NCI-H1092 treated with DMSO at 0.1 percent for 48 hours (cell line): ENCODE results near the gene PSTPIP1.
"Not testable (repeated sequence)": the region's sequence is repeated elsewhere in the genome, so short reads cannot be mapped to it uniquely, and the experiment has no call there.

Source experiments
- DNase-seq: peaks from one replicate; lab custom pipeline; 2025; lab: John Stamatoyannopoulos, UW

PSTPIP1 gene

DNA sequence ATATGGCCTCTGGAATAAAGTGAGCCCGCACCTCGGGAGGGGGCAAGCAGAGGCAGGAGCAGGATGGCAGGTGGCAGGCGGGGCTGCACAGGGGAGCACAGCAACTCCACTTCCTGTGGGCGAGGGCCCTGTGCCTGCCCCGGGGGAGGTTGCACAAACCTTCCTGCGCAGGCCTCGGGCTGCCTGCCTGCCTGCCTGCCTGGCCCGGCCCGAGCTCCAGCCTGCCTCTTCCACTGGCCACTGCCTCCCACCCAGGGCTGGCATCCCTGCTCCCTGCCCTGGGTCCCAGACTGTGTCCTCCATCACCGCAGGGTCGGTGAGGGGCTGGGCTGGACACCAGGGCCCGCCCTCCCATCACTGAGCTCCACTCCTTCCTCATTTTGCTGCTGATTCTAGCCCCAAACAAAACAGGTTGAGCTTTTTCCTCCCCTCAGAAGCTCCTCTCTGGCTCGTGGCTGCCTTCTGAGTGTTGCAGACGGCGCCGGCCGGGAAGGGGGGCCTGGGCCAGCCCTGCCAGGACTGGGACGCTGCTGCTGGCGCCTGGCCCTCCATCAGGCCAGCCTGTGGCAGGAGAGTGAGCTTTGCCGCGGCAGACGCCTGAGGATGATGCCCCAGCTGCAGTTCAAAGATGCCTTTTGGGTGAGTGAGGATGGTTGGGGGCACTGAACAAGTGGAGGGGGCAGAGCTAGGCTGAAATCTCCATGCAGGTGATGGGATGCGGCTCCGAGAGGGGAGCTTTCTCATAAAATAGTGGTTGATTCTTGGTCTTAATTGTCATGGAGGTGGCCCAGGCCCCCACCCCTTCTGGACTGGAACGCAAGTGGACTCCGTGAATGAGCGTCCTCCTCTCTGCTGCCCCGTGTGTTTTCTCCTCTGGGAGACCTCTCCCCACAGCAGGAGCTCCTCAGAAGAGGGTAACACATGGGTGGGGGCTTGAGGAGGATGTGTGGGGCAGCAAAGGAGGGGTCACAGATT, at the start of gene PSTPIP1:
PSTPIP1 (plus strand) TSS at position 156 of the 975 bp plus-strand sequence; CDS start at position 604, 448 bp downstream.
- DNase-seq = no peak

DNA sequence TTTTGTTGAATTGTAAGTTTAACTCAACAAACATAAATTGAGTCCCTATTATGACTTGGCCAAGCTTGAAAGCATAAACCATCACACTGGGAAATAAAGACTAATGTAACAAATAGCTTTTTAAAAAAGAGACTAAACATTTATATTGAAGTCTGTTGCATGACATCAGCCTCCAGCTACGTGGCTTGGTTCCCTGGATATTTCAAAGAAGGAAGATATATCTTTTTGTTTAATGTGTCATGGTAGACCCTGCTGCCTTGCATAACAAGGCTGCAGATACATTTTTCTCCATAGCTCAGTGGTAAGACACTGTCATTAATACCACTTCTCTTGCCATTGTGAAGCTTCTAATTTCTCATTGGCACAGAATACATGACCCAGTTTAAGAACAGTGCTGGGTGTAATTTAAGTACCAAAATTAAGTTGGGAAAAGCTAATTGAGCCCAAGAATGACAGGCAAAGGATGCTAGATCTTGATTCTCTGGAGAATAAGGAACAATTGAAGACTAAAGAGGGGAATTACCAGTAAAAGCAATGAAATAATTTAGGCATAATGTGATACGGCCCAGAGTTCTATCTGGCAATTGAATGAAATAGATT, 49.3 kb upstream of the PSTPIP1 start:
- no peak for DNase-seq

GRCh38 chr15:76947454-76947853, 47.5 kb upstream of the PSTPIP1 start:
- DNase-seq = no peak

DNA sequence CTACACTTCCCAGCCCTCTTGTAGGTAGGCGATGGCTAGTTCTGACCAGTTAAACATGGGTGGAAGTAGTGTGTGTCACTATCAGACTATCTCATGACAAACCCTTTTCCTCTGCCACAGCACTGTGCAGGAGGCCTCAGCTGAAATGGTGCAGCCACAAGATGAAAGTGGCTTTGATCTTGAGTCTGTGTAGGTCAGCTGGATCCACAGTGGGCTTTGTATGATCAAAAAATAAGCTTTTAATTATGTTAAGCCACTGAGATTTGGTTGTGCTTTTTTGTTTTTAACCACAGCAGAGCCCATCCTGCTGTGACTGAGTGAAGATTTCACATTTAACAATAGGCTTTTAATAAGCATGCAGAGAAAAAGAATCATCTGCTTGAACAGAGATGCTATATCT, 43.7 kb upstream of the PSTPIP1 start:
- DNase-seq = no peak

DNA sequence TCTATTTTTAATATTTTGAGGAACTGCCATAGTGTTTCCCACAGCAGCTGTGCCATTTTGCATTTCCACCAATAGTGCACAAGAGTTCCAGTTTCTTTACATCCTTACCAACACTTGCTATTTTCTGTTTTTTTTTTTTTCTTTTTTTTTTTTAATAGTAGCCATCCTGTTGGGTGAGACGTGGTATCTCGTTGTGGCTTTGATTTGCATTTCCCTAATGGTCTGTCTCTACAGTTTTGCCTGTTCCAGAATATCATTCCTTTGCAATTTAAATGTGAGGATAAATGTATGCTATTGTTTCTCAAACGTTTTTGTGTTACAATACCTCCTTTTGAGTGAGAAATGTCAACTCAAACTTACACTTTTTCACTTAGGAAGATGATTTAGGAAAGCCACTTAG, 41.0 kb upstream of the PSTPIP1 start:
- DNase-seq = no peak

GRCh38 chr15:76954744-76955143, 40.2 kb upstream of the PSTPIP1 start:
- no peak for DNase-seq

- no peak for DNase-seq
These were observed 33.5 kb upstream of the PSTPIP1 start for GRCh38 chr15:76961268-76962011.

GRCh38 chr15:76962337-76963013, 32.5 kb upstream of the PSTPIP1 start:
- no peak for DNase-seq

DNA sequence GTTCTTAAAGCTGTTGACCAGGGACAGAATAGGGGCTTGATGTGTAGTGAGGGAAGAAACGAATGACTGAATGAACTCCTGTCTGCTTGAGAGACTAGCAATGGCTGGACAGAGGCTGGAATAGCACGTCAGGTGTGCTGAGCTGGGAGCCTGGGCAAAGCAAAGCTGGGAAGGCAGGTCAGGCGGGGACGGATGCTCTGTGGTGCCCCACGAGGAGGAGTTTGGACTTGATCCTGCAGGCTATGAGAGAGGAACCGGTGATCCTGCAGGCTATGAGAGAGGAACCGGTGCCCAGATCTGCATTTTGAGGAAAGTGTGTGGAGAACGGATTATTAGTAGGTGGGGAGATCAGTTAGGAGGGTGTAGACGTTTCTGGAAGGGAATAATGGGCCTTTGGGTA, 31.3 kb upstream of the PSTPIP1 start:
- DNase-seq = no peak

GRCh38 chr15:76964157-76964556, 30.8 kb upstream of the PSTPIP1 start:
- DNase-seq = no peak

GRCh38 chr15:76966051-76966450, 28.9 kb upstream of the PSTPIP1 start:
- not testable (repeated sequence) for DNase-seq

DNA sequence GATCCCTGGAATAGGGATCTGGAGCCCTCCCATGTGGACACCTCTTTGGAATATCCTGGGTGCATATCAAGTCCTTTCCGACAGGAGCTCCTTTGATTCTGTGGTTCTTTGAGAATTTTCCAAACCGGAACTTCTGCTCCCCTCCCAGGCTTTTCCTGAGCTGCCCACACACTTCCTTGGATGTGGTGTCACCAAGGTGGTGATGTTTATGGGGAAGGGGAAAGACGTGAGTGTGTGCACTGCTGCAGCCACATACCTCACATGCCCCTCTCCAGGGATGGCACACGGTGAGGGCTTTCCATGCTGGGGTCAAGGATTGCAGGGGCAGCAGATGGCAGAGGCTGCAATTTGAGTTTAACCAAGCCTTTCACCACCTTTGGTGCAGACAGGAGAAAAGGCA, 27.9 kb upstream of the PSTPIP1 start:
- DNase-seq = no peak

DNA sequence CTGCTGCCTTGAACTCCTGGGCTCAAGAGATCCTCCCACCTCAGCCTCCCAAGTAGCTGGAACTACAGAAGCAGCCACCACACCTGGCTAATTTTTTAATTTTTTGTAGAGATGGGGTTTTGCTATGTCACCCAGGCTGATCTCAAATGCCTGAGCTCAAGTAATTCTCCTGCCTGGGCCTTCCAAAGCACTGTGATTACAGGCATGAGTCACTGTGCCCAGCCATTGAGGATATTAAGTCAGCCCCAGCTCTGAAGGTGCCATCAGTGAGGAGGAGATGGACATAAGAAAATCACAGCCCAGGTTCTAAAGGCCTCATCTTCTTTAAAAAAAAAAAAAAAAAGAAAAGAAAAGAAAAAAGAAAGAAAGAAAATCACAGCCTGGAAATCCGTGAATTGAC, 26.6 kb upstream of the PSTPIP1 start:
- no peak for DNase-seq

DNA sequence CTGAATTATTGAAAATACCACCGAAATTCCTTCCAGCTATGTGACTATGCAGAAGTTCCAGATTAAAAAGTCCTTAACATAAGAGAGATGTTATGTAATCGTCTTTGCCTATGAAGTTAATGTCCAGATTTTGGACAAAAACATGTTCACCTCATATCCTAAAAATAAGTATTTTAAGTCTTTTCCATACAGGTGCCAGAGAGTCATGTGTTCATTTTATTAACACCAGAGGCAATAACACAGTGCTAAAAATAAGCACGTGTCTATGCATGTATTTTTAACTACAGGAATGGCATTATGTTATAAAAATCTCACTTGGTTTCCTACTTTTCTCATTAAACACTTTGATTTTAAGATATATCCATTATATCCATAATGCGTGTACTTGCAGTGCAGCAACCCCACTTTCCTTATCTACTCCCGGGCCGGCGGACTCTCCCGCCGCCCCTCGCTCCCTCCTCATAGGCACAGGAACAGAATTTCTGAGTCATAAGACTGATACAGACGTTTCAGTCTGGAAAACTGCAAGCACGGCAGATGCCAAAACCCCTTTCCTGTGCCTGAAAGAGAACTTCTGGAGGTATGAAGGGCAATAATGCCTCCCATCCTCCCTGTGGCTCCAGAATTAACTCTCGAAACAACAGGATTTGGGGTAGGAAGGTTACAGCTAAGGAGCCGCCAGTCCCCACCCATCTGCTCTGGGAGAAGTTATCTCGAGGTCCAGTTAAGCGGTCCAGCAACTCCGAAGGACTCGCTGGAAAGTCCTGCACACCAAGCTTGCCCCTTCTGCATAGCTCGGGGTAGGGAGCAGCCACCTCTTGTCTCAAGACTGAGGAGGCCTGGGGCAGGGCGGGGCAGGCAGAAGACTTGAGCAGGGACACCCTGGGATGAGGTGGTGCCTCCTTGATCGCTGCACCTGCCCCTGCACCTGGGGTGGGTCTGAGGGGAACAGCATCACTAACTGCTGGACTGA, 22.3 kb upstream of the PSTPIP1 start:
- no peak for DNase-seq

DNA sequence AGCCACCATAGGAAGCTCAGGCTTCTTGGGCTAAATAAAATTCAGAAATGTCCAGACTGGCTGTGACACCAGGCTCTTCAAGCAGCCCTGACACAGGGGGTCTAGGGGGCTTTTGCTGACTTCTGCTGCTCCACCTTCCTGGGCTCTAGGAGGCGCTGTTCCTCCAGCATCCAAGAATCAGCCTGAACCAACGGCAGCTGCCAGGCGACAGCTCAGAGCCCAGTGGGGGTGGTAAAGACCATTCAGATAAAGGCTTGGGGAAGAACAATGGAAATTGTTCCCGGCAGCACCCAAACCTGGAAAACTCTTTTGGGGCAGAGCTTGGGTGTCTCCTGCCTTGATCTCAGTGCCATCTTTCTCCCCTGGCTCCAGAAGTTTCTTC, 21.6 kb upstream of the PSTPIP1 start:
- DNase-seq = no peak

GRCh38 chr15:76973906-76974305, 21.0 kb upstream of the PSTPIP1 start:
- no peak for DNase-seq

- DNase-seq = no peak
These were observed 20.4 kb upstream of the PSTPIP1 start for GRCh38 chr15:76974456-76975036.

DNA sequence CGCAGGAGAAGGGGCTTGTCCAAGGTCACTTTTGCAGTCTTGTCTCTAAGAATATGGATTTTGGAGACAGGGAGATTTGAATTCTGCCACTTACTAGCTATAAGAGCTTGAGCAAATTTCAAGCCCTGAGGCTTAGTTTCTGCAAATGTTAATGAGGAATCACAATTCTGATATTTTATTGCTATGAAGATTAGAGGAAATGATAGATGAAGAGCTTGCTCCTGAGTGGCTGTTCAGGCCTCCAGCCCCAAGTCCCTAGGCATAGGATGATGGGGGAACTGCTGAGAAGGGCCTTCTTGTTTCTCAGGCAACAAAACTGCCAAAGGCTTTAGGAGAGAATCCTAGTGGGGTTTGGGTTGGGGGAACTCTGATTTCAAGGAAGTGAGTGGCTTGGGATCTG, 18.8 kb upstream of the PSTPIP1 start:
- DNase-seq = no peak

- DNase-seq = no peak
These were observed 18.2 kb upstream of the PSTPIP1 start for GRCh38 chr15:76976572-76977270.
